ENCODE results near the gene CCNY.

GRCh38 chr10:35427543-35427942 lies 91.2 kb downstream of the CCNY start:
- no peak for TF ChIP-seq CTCF (IDR thresholded peaks at IDR 0.05)
- TF ChIP-seq POLR2A (IDR thresholded peaks at IDR 0.05): no peak
- no peak for TF ChIP-seq POLR2AphosphoS5 (IDR thresholded peaks at IDR 0.05)

All from suprapubic skin (tissue), 4 donors.